Measurements from ENCODE around the gene BTNL2.

BTNL2 gene

GRCh38 chr6:32415521-32416019 lies 8.6 kb upstream of the BTNL2 start:
- no peak for DNase-seq (ENCODE audit: low read depth)
- H3K4me3 ChIP-seq (ENCODE audit: low read length): no peak overlapping the region
- peak; percentile 98 for TF ChIP-seq CTCF (conservative IDR thresholded peaks at IDR 0.05; ENCODE audit: low read depth, low read length)

- H3K4me3 ChIP-seq (ENCODE audit: low read length): no peak overlapping the region
- DNase-seq (ENCODE audit: low read depth): peak; percentile 16
- TF ChIP-seq CTCF (conservative IDR thresholded peaks at IDR 0.05; ENCODE audit: low read depth, low read length): peak; percentile 95
Measured at GRCh38 chr6:32413427-32414047, 6.6 kb upstream of the BTNL2 start.

GRCh38 chr6:32411566-32412327 lies 4.8 kb upstream of the BTNL2 start:
- TF ChIP-seq CTCF (conservative IDR thresholded peaks at IDR 0.05; ENCODE audit: low read depth, low read length): no peak
- DNase-seq (ENCODE audit: low read depth): no peak
- no peak overlapping the region for H3K4me3 ChIP-seq (ENCODE audit: low read length)

GRCh38 chr6:32410906-32411305 lies 3.9 kb upstream of the BTNL2 start:
- no peak overlapping the region for H3K4me3 ChIP-seq (ENCODE audit: low read length)
- TF ChIP-seq CTCF (conservative IDR thresholded peaks at IDR 0.05; ENCODE audit: low read depth, low read length): no peak
- no peak for DNase-seq (ENCODE audit: low read depth)

GRCh38 chr6:32406197-32406596 lies 784 bp downstream of the BTNL2 start:
- TF ChIP-seq CTCF (conservative IDR thresholded peaks at IDR 0.05; ENCODE audit: low read depth, low read length): no peak
- H3K4me3 ChIP-seq (ENCODE audit: low read length): no peak overlapping the region
- DNase-seq (ENCODE audit: low read depth): no peak

GRCh38 chr6:32405656-32406055 lies 1.3 kb downstream of the BTNL2 start:
- TF ChIP-seq CTCF (conservative IDR thresholded peaks at IDR 0.05; ENCODE audit: low read depth, low read length): no peak
- DNase-seq (ENCODE audit: low read depth): no peak
- H3K4me3 ChIP-seq (ENCODE audit: low read length): no peak overlapping the region

GRCh38 chr6:32402812-32403211 lies 4.2 kb downstream of the BTNL2 start:
- H3K4me3 ChIP-seq (ENCODE audit: low read length): no peak overlapping the region
- no peak for DNase-seq (ENCODE audit: low read depth)
- no peak for TF ChIP-seq CTCF (conservative IDR thresholded peaks at IDR 0.05; ENCODE audit: low read depth, low read length)
